ENCODE measurements around the gene MTERF4. TPM values are rescaled to one million over a fixed set of nuclear protein-coding genes. Genes with fewer than 3 reads are reported as not detected.

Gene MTERF4
- total and polyA plus RNA-seq, 2 of the 8 experiments (the other 6 are each of a cell fraction or from before 2014, with no cell fraction given), result 25.9 to 28.5 TPM

GRCh38 chr2:241091201-241091600, 10.9 kb downstream of the MTERF4 start:
- Histone ChIP-seq H3K9me3 (ENCODE audit: insufficient read depth in 2 of 2, low read depth in 1 of 2, low read length in 1 of 2) (no peaks in the 10 kb centered on the region), H3K79me2 (ENCODE audit: control insufficient read depth in 1 of 2, insufficient read depth in 2 of 2, low read length in 2 of 2) (no peaks in the 10 kb centered on the region; a peak in 1 of 4 replicates), H2BK15ac (ENCODE audit: low read length) (no peak overlapping the region), H3K79me1 (ENCODE audit: low read depth, low read length) (no peaks in the 10 kb centered on the region; the same call in 1 of the 2 replicates), H3K56ac (replicated peaks; ENCODE audit: insufficient read length, low read depth, low read length) (no peak overlapping the region), H2AFZ (ENCODE audit: low read length) (no peak overlapping the region), H4K8ac (ENCODE audit: extremely low read depth, insufficient read depth, low read length) (no peak overlapping the region), H3K4me1 (replicated peaks in 1 of 4; ENCODE audit: control insufficient read depth in 3 of 4, insufficient read depth in 4 of 4, low read length in 3 of 4) (peaks cover 0 to 12% (median 6%) of the 10 kb centered on the region in 4 experiments; a peak in 5 of 7 replicates), H3K9ac (replicated peaks in 1 of 4; ENCODE audit: extremely low read depth in 1 of 4, low read depth in 3 of 4, low read length in 3 of 4) (no peak overlapping the region), H3K27ac (ENCODE audit: low read depth, low read length) (no peak overlapping the region), H2BK120ac (replicated peaks; ENCODE audit: low read depth, low read length) (no peak overlapping the region), H3K23ac (ENCODE audit: insufficient read length) (no peak overlapping the region), H2BK20ac (ENCODE audit: low read length) (no peak overlapping the region), H2AK5ac (ENCODE audit: low read depth, low read length) (no peak overlapping the region), H3K18ac (ENCODE audit: extremely low read depth, low read length) (no peak overlapping the region), H4K91ac (replicated peaks; ENCODE audit: insufficient read length, low read length) (no peak overlapping the region), H3K14ac (ENCODE audit: insufficient read length) (no peak overlapping the region), H4K20me1 (replicated peaks in 1 of 2; ENCODE audit: control insufficient read depth in 1 of 2, insufficient read depth in 2 of 2, low read length in 2 of 2) (peaks cover 0 to 5% of the 10 kb centered on the region in 2 experiments), H3K4me3 (ENCODE audit: extremely low read depth in 1 of 4, insufficient read depth in 2 of 4, low read depth in 3 of 4, low read length in 4 of 4) (no peak overlapping the region), H2BK12ac (ENCODE audit: low read depth, low read length) (no peak overlapping the region), H2BK5ac (ENCODE audit: low read depth, low read length) (no peak overlapping the region), H3K23me2 (ENCODE audit: low read depth, low read length) (no peaks in the 10 kb centered on the region), H4K5ac (ENCODE audit: insufficient read length, low read depth, low read length) (no peak overlapping the region), H3K36me3 (ENCODE audit: control insufficient read depth in 2 of 4, insufficient read depth in 4 of 4, low read length in 3 of 4) (peaks cover 6 to 31% (median 23%) of the 10 kb centered on the region in 4 experiments), H3K4ac (replicated peaks; ENCODE audit: insufficient read length, low read depth, low read length) (no peak overlapping the region), H3K27me3 (replicated peaks in 1 of 4; ENCODE audit: control insufficient read depth in 3 of 4, extremely low read depth in 1 of 4, insufficient read depth in 3 of 4, low read length in 3 of 4) (no peaks in the 10 kb centered on the region), H3K4me2 (ENCODE audit: insufficient read depth in 1 of 2, low read depth in 2 of 2, low read length in 2 of 2) (no peak overlapping the region)
- DNase-seq (ENCODE audit: low read depth in 1 of 2, low spot score in 2 of 2) (no peak), FAIRE-seq (no peak)
- POLR2A ChIA-PET (ENCODE audit: partially characterized antibody), result interaction anchor here (0.9 kb wide), 1 partner anchor 11 kb away, joined by 4 read pairs; the partner anchor contains the start of gene MTERF4
- CTCF ChIA-PET (ENCODE audit: partially characterized antibody), result interaction anchor here (0.7 to 3.0 kb wide), 4 partner anchors 9 to 177 kb away, joined by 3 to 10 read pairs (median 3); no protein-coding TSS in a partner anchor
- WGBS, 2 experiments (ENCODE audit: extremely low coverage in 1 of 2, insufficient coverage in 1 of 2, insufficient read length in 1 of 2, insufficient replicate concordance in 2 of 2, low coverage in 1 of 2, low lambda C conversion rate in 2 of 2, missing lambda C conversion rate in 1 of 2), result 88% methylated on average over 10 of the region's 10 CpGs; no CpG with 5 or more reads in 1 of the 2 experiments
- no peak for TF ChIP-seq CHD2 (IDR thresholded peaks at IDR 0.05; ENCODE audit: low read length)
- no peak for TF ChIP-seq TCF12 (IDR thresholded peaks at IDR 0.05; ENCODE audit: low read depth, low read length)
- TF ChIP-seq, protein P1, sequence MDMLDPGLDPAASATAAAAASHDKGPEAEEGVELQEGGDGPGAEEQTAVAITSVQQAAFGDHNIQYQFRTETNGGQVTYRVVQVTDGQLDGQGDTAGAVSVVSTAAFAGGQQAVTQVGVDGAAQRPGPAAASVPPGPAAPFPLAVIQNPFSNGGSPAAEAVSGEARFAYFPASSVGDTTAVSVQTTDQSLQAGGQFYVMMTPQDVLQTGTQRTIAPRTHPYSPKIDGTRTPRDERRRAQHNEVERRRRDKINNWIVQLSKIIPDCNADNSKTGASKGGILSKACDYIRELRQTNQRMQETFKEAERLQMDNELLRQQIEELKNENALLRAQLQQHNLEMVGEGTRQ (IDR thresholded peaks at IDR 0.05; ENCODE audit: low read length), result no peak
- no peak for TF ChIP-seq RAD21 (IDR thresholded peaks at IDR 0.05 in 1 of 2, conservative IDR thresholded peaks at IDR 0.05 in 1 of 2; ENCODE audit: low read depth in 2 of 2, low read length in 2 of 2)
- no peak for TF ChIP-seq SIN3A (conservative IDR thresholded peaks at IDR 0.05 in 1 of 2, IDR thresholded peaks at IDR 0.05 in 1 of 2; ENCODE audit: low read depth in 1 of 2, low read length in 2 of 2)
- no peak for TF ChIP-seq CBX5 (IDR thresholded peaks at IDR 0.05; ENCODE audit: low read depth, low read length)
- TF ChIP-seq CEBPB (IDR thresholded peaks at IDR 0.05; ENCODE audit: low read depth, low read length), result no peak
- TF ChIP-seq KDM4A (IDR thresholded peaks at IDR 0.05; ENCODE audit: low read depth, low read length, severe bottlenecking), result no peak
- TF ChIP-seq HDAC2 (IDR thresholded peaks at IDR 0.05; ENCODE audit: borderline replicate concordance in 1 of 2, low read depth in 2 of 2, low read length in 2 of 2), result no peak
- TF ChIP-seq BCL11A (IDR thresholded peaks at IDR 0.05; ENCODE audit: low read depth in 2 of 2, low read length in 2 of 2), result no peak
- no peak for TF ChIP-seq JUND (IDR thresholded peaks at IDR 0.05; ENCODE audit: low read length)
- no peak for TF ChIP-seq RNF2 (IDR thresholded peaks at IDR 0.05; ENCODE audit: borderline replicate concordance, low read depth, low read length, missing control alignments, poor library complexity, severe bottlenecking)

Measured in H1 (cell line).